WI38 (cell line): ENCODE measurements around the gene RINT1.

Experiments used
- H3K4me3 ChIP-seq: 2 replicates; pipeline ENCODE4 v1.5.1; 2011; ENCODE audit warnings: low read depth, mild to moderate bottlenecking, control low read depth, low read length
- TF ChIP-seq, protein P1 (sequence below): IDR thresholded peaks from 2 replicates; pipeline ENCODE4 v1.5.1; 2012; ENCODE audit warnings: low read depth, mild to moderate bottlenecking, control low read depth, low read length

Gene RINT1

DNA sequence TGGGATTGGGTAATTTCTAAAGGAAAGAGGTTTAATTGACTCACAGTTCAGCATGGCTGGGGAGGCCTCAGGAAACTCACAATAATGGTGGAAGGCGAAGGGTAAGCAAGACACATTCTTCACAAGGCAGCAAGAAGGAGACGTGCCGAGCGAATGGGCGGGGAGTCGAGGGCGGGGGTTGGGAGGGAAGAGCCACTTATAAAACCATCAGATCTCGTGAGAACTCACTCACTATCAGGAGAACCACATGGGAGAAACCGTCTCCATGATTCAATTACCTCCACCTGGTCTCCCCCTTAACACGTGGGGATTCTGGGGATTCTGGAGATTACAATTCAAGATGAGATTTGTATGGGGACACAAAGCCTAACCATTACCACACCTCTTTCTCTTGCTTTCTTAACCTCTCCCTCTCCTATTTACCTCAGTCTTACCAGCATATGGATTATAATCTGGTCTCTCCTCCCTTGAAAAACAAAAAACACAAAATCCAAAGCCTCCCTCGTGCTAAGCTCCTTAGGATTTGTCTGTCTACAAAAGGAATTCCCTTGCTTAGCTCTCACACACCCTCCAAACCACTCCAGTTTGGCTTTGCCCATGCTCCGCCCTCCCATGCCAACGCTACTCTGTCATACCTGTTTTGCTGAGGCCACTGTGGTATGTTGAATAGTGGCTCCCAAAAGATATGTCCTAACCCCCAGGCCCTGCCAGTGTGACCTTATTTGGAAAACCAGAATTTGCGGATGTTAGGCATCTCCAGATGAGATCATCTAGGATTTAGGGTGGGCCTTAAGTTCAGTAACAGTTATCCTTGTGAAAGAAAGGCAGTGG lies 68.9 kb downstream of the RINT1 start:
- TF ChIP-seq, protein P1, sequence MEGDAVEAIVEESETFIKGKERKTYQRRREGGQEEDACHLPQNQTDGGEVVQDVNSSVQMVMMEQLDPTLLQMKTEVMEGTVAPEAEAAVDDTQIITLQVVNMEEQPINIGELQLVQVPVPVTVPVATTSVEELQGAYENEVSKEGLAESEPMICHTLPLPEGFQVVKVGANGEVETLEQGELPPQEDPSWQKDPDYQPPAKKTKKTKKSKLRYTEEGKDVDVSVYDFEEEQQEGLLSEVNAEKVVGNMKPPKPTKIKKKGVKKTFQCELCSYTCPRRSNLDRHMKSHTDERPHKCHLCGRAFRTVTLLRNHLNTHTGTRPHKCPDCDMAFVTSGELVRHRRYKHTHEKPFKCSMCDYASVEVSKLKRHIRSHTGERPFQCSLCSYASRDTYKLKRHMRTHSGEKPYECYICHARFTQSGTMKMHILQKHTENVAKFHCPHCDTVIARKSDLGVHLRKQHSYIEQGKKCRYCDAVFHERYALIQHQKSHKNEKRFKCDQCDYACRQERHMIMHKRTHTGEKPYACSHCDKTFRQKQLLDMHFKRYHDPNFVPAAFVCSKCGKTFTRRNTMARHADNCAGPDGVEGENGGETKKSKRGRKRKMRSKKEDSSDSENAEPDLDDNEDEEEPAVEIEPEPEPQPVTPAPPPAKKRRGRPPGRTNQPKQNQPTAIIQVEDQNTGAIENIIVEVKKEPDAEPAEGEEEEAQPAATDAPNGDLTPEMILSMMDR = no peak
- no peak overlapping the region for H3K4me3 ChIP-seq

DNA sequence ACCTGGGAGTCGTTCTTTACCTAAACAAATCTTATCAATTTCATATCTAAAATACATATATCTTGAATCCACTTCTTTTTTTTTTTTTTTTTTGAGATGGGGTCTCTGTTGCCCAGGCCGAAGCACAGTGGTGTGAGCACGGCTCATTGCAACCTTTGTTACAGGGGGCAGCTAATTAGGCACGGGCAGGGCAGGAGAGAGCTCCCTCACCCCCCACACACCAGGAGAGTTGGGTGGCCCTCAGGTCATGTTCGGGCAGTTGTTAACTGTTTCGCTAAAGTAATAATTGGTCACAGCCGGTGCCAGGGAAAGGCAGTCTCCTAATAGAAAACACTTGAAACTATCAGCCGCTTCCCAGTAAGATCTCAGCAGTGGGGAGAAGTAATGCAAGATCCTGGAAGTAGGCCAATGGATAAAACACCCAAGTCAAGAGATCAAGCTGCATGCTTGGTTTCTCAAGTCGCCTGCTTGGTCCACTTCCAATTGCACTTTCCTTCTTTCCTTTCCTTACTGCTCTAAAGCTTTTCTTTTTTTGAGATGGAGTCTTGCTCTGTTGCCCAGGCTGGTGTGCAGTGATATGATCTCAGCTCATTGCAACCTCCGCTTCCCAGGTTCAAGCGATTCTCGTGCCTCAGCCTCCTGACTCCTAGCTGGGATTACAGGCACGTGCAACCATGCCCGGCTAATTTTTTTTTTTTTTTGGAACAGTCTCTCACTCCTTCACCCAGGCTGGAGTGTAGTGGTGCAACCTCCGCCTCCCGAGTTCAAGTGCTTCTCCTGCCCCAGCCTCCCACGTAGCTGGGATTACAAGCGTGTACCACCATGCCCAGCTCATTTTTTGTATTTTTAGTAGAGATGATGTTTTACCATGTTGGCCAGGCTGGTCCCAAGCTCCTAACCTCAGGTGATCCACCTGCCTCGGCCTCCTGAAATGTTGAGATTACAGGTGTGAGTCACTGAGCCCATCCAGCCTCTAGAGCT lies 70.6 kb downstream of the RINT1 start:
- TF ChIP-seq, protein P1 = no peak
- H3K4me3 ChIP-seq = no peak overlapping the region

DNA sequence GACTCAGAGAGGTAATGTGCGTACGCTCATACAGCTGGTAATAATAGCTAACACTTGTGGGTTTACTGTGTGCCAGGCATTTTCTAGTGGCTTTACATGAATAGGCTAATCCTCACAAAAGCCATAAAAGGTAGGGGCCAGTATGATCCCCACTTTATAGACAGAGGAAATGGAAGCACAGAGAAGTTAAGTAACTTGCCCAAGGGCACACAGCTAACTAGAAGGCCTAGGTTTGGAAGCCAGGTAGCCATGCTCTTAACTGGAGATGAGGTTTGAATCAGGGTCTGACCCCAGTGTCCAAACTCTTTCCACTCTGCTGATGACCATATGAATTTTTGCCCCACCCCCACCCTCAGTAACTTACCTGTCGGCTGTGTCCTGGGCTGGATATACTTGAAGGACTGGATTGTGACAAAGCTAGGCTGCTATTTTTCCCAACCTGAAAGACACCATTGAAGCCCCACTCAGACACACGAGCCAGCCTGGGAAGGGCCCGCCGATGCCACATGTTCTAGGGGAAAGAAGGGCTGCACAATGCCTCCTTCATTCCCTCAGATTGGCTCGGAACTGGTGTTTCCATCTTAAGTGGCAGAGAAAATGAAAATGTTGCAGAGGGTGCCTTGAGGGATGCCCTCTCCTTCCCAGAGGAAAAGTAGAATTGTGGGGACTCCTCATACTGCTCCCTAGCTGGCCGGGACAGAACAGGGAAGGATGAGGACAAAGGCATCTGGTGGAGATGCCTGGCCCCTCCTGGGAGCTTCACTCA lies 78.3 kb downstream of the RINT1 start:
- H3K4me3 ChIP-seq = no peak overlapping the region
- TF ChIP-seq, protein P1 = no peak

GRCh38 chr7:105611856-105612775 lies 80.1 kb downstream of the RINT1 start:
- TF ChIP-seq, protein P1 = no peak
- no peak overlapping the region for H3K4me3 ChIP-seq

GRCh38 chr7:105612806-105613205 lies 80.8 kb downstream of the RINT1 start:
- H3K4me3 ChIP-seq = no peak overlapping the region
- TF ChIP-seq, protein P1 = no peak

DNA sequence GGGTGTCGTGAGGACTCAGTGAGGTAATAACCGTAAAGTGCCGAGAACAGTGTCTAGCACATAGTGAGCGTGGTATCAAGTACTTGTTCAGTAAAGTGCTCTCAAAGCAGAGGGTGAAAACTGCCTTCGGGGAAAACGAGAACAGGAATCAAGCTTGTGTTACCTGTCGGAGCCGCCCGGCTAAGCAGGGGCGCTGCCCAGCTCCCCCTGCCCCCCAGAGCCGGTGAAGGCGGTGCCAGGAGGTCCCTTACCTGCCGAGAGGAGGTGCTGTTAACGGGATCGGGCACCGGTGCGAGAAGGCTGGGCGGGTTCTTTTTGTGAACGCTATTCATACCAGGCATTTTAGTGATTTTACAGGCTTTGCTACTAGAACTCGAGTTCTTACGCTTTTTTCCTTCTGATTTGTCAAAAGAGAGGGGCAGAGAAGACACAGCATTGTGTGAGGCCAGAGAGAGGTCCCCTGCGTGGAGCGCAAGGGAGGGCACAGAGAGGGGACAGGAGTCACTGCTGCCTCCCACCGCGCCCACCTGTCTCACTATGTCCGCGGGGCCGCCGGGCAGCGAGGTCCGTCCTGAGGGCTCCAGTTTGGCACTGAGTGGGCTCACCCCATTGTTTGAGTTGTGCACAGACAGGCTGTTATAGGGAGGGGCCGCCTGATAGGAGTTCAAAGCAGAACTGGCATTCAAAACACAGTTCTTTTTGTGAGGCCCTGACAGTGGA lies 81.8 kb downstream of the RINT1 start:
- H3K4me3 ChIP-seq = no peak overlapping the region
- TF ChIP-seq, protein P1 = no peak
